Neural cell (in vitro differentiated cells): ENCODE data around the gene CCNB1IP1. TPM values are rescaled to one million over a fixed set of nuclear protein-coding genes. Genes with fewer than 3 reads are reported as not detected.

Experiments
- H2AFZ ChIP-seq: fragments of 200-600, 300-800 bp; sonication (generic), shearing (Covaris generic); 2 replicates; pipeline ENCODE4 v1.6.0; 2014; ENCODE audit warnings: low read depth, mild to moderate bottlenecking, antibody characterized with exemption, low read length, moderate library complexity
- H3F3A ChIP-seq: fragments of 200-600 bp; shearing (Covaris generic); 2 replicates; pipeline ENCODE4 v1.6.1; 2016; ENCODE audit warnings: mild to moderate bottlenecking, moderate library complexity, mixed read lengths, antibody characterized with exemption, low read length; ENCODE audit not compliant: insufficient read depth, poor library complexity, severe bottlenecking
- H3K27ac ChIP-seq: fragments of 200-600, 300-800 bp; sonication (generic), shearing (Covaris generic); 2 replicates; pipeline ENCODE4 v1.5.1; 2014; ENCODE audit warnings: mild to moderate bottlenecking, low read length, moderate library complexity
- H3K27me3 ChIP-seq: fragments of 300-800, 200-600 bp; sonication (generic), shearing (Covaris generic); 2 replicates; pipeline ENCODE4 v1.6.0; 2014; ENCODE audit warnings: mild to moderate bottlenecking, low read depth, low read length, moderate library complexity; ENCODE audit not compliant: insufficient read depth
- H3K36me3 ChIP-seq: fragments of 300-800, 200-600 bp; sonication (generic), shearing (Covaris generic); 2 replicates; pipeline ENCODE4 v1.5.1; 2014; ENCODE audit warnings: mild to moderate bottlenecking, antibody characterized with exemption, low read length, moderate library complexity; ENCODE audit not compliant: insufficient read depth
- H3K4me2 ChIP-seq: fragments of 300-800, 200-600 bp; sonication (generic), shearing (Covaris generic); 2 replicates; pipeline ENCODE4 v1.6.0; 2014; ENCODE audit warnings: mild to moderate bottlenecking, low read length
- H3K4me3 ChIP-seq: fragments of 300-800, 200-600 bp; sonication (generic), shearing (Covaris generic); 2 replicates; pipeline ENCODE4 v1.5.1; 2014; ENCODE audit warnings: mild to moderate bottlenecking, low read length, moderate library complexity
- H3K79me2 ChIP-seq: fragments of 200-600 bp; shearing (Covaris generic); replicated peaks from 2 replicates; pipeline ENCODE4 v1.6.0; 2014; ENCODE audit warnings: mild to moderate bottlenecking, low read length, moderate library complexity; ENCODE audit not compliant: insufficient read depth
- H3K9ac ChIP-seq: fragments of 300-800, 200-600 bp; sonication (generic), shearing (Covaris generic); 2 replicates; pipeline ENCODE4 v1.6.1; 2016; ENCODE audit warnings: mild to moderate bottlenecking, low read length, mixed read lengths
- H3K9me2 ChIP-seq: fragments of 200-600 bp; shearing (Covaris generic); 2 replicates; pipeline ENCODE4 v1.6.1; 2016; ENCODE audit warnings: mild to moderate bottlenecking, low read length, mixed read lengths; ENCODE audit not compliant: insufficient read depth
- H3K9me3 ChIP-seq: fragments of 200-600, 300-800 bp; sonication (generic), shearing (Covaris generic); 2 replicates; pipeline ENCODE4 v1.6.1; 2016; ENCODE audit warnings: mild to moderate bottlenecking, mixed run types, low read length, moderate library complexity, mixed read lengths
- H4K20me1 ChIP-seq: fragments of 200-600 bp; shearing (Covaris generic); 2 replicates; pipeline ENCODE4 v1.6.1; 2016; ENCODE audit warnings: mild to moderate bottlenecking, mixed run types; ENCODE audit not compliant: insufficient read depth
- CTCF ChIP-seq: fragments of 450-650 bp; IDR thresholded peaks from 2 replicates; pipeline ENCODE4 v1.5.1; 2014; ENCODE audit warnings: antibody characterized with exemption, mild to moderate bottlenecking, moderate library complexity; ENCODE audit not compliant: poor library complexity, severe bottlenecking
- EP300 ChIP-seq: fragments of 450-650 bp; conservative IDR thresholded peaks from 2 replicates; pipeline ENCODE4 v1.6.1; 2014; ENCODE audit warnings: antibody characterized with exemption, mild to moderate bottlenecking, moderate library complexity; ENCODE audit not compliant: poor library complexity, severe bottlenecking
- EZH2 ChIP-seq: fragments of 200-600, 300-800 bp; shearing (Covaris generic), sonication (generic); IDR thresholded peaks from 2 replicates; pipeline ENCODE4 v1.6.1; 2014; ENCODE audit warnings: antibody characterized with exemption, low read length, borderline replicate concordance, mild to moderate bottlenecking; ENCODE audit not compliant: insufficient read depth, poor library complexity, severe bottlenecking
- MXI1 ChIP-seq: fragments of 450-650 bp; conservative IDR thresholded peaks from 2 replicates; pipeline ENCODE4 v1.6.1; 2014; ENCODE audit warnings: antibody characterized with exemption, mild to moderate bottlenecking; ENCODE audit not compliant: poor library complexity, severe bottlenecking
- POLR2AphosphoS5 ChIP-seq: IDR thresholded peaks from 2 replicates; pipeline ENCODE4 v1.6.1; 2012
- RAD21 ChIP-seq: fragments of 450-650 bp; conservative IDR thresholded peaks from 2 replicates; pipeline ENCODE4 v1.6.1; 2014; ENCODE audit warnings: antibody characterized with exemption, mild to moderate bottlenecking, moderate library complexity
- REST ChIP-seq: IDR thresholded peaks from 2 replicates; pipeline ENCODE4 v1.6.1; 2012; ENCODE audit warnings: borderline replicate concordance
- SMC3 ChIP-seq: fragments of 450-650 bp; conservative IDR thresholded peaks from 2 replicates; pipeline ENCODE4 v1.6.1; 2014; ENCODE audit warnings: antibody characterized with exemption, mild to moderate bottlenecking, moderate library complexity; ENCODE audit not compliant: poor library complexity
- TAF1 ChIP-seq: IDR thresholded peaks from 2 replicates; pipeline ENCODE4 v1.6.1; 2012; ENCODE audit warnings: low read depth
- polyA plus RNA-seq: library from polyadenylated mRNA; depleted of rRNA; stranded (reverse); fragments of >200 nt; gene quantifications from 2 replicates; pipeline ENCODE4 v1.2.3, GENCODE V29; 2014

The CCNB1IP1 gene
- polyA plus RNA-seq, 1 donor from 2014 or later = 67.2 TPM

- Histone ChIP-seq H3K4me3 (no peak overlapping the region), H3K4me2 (no peak overlapping the region), H3K27ac (no peak overlapping the region), H3K9me3 (no peaks in the 10 kb centered on the region), H3K36me3 (peaks cover 5% of the 10 kb centered on the region), H2AFZ (no peak overlapping the region), H3K9me2 (no peaks in the 10 kb centered on the region), H4K20me1 (no peaks in the 10 kb centered on the region), H3K79me2 (no peaks in the 10 kb centered on the region), H3K27me3 (no peaks in the 10 kb centered on the region), H3F3A (no peaks in the 10 kb centered on the region), H3K9ac (no peak overlapping the region)
- TF ChIP-seq EP300 = no peak
- TF ChIP-seq POLR2AphosphoS5 = no peak
- TF ChIP-seq MXI1 = no peak
- TF ChIP-seq RAD21 = no peak
- TF ChIP-seq TAF1 = no peak
- no peak for TF ChIP-seq CTCF
- TF ChIP-seq REST = no peak
- no peak for TF ChIP-seq SMC3
- no peak for TF ChIP-seq EZH2
Observed at GRCh38 chr14:20350282-20350681, 17.2 kb upstream of the CCNB1IP1 start.

GRCh38 chr14:20347747-20348146, 14.7 kb upstream of the CCNB1IP1 start:
- Histone ChIP-seq H3K4me2 (no peak overlapping the region), H4K20me1 (no peaks in the 10 kb centered on the region), H3K27me3 (no peaks in the 10 kb centered on the region), H3K27ac (no peak overlapping the region), H3K36me3 (no peaks in the 10 kb centered on the region), H3K9me3 (no peaks in the 10 kb centered on the region), H2AFZ (no peak overlapping the region), H3K79me2 (peaks cover 8% of the 10 kb centered on the region), H3K4me3 (no peak overlapping the region), H3F3A (no peaks in the 10 kb centered on the region), H3K9ac (no peak overlapping the region), H3K9me2 (no peaks in the 10 kb centered on the region)
- TF ChIP-seq EP300 (no peak), TAF1 (no peak), CTCF (no peak), EZH2 (no peak), REST (no peak), RAD21 (no peak), POLR2AphosphoS5 (no peak)
